Ovary (tissue), 3 donors: Measurements from ENCODE around the gene NUP188.

Source experiments
- CTCF ChIP-seq, 3 donors: fragments of 450-650 bp in 2 of 3; fragments of 200-600 bp in 1 of 3; IDR thresholded peaks; one replicate each; pipeline versions ENCODE4 v1.5.1 to v1.8.0; 2016 to 2022; ENCODE audit warnings: antibody characterized with exemption in 3 of 3, mild to moderate bottlenecking in 1 of 3
- EP300 ChIP-seq: sonication (generic); formaldehyde crosslinking; IDR thresholded peaks from one replicate; pipeline ENCODE4 v1.6.1; 2017; ENCODE audit warnings: antibody characterized with exemption
- POLR2A ChIP-seq: fragments of 450-650 bp; IDR thresholded peaks from one replicate; pipeline ENCODE4 v1.6.1; 2017; ENCODE audit warnings: antibody characterized with exemption, mild to moderate bottlenecking, moderate library complexity
- donor health status: DM: no; HTN: no; CAD: no.

- no peak for TF ChIP-seq CTCF (IDR thresholded peaks at IDR 0.05)
- TF ChIP-seq POLR2A = no peak
- TF ChIP-seq EP300 = no peak
Observed at GRCh38 chr9:129002992-129003391, 55.5 kb downstream of the NUP188 start.
